ENCODE results near the gene ELMO2. TPM values are rescaled to one million over a fixed set of nuclear protein-coding genes. Genes with fewer than 3 reads are reported as not detected.

The ELMO2 gene
- total RNA-seq, 1 donor from 2014 or later = 60.3 TPM

GRCh38 chr20:46438156-46438750, 31.8 kb upstream of the ELMO2 start:
- Mint-ChIP-seq H3K4me1 (ENCODE audit: low read depth, unreplicated experiment) (no peaks in the 10 kb centered on the region), H3K9me3 (ENCODE audit: unreplicated experiment) (peaks cover 1% of the 10 kb centered on the region), H3K27me3 (ENCODE audit: unreplicated experiment) (peaks cover 2% of the 10 kb centered on the region), H3K27ac (ENCODE audit: unreplicated experiment) (no peak overlapping the region), H3K36me3 (ENCODE audit: unreplicated experiment) (peaks cover 8% of the 10 kb centered on the region), H3K4me3 (ENCODE audit: unreplicated experiment) (no peak overlapping the region)
- TF ChIP-seq, protein P1, sequence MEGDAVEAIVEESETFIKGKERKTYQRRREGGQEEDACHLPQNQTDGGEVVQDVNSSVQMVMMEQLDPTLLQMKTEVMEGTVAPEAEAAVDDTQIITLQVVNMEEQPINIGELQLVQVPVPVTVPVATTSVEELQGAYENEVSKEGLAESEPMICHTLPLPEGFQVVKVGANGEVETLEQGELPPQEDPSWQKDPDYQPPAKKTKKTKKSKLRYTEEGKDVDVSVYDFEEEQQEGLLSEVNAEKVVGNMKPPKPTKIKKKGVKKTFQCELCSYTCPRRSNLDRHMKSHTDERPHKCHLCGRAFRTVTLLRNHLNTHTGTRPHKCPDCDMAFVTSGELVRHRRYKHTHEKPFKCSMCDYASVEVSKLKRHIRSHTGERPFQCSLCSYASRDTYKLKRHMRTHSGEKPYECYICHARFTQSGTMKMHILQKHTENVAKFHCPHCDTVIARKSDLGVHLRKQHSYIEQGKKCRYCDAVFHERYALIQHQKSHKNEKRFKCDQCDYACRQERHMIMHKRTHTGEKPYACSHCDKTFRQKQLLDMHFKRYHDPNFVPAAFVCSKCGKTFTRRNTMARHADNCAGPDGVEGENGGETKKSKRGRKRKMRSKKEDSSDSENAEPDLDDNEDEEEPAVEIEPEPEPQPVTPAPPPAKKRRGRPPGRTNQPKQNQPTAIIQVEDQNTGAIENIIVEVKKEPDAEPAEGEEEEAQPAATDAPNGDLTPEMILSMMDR (IDR thresholded peaks at IDR 0.05; ENCODE audit: partially characterized antibody, unreplicated experiment) = no peak
- DNase-seq = no peak

DNA sequence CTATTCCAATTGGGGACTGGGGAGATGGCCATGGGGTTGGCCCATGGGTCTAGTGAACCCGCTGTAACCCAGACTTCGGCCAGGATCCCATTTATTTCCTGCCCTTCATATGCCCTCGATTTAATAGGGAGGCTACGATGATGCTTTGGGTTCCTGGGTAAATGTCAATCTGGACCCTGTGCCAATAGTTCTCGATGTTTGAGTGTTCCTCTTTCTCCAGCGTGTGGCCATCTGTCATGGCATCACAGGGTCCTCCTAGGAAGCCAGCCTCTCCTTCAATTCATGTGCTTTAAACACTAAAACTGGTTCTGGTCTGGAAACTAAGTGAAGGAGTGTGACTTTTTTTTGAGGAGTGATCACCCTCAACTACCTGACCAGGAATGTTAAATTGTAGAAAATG, 28.7 kb upstream of the ELMO2 start:
- Mint-ChIP-seq H3K4me3 (ENCODE audit: unreplicated experiment) (no peak overlapping the region), H3K27me3 (ENCODE audit: unreplicated experiment) (peaks cover 6% of the 10 kb centered on the region), H3K4me1 (ENCODE audit: low read depth, unreplicated experiment) (peaks cover 3% of the 10 kb centered on the region), H3K36me3 (ENCODE audit: unreplicated experiment) (no peaks in the 10 kb centered on the region), H3K9me3 (ENCODE audit: unreplicated experiment) (peaks cover 1% of the 10 kb centered on the region), H3K27ac (ENCODE audit: unreplicated experiment) (no peak overlapping the region)
- TF ChIP-seq, protein P1 (IDR thresholded peaks at IDR 0.05; ENCODE audit: partially characterized antibody, unreplicated experiment) = no peak
- DNase-seq = no peak

- Mint-ChIP-seq H3K27ac (ENCODE audit: unreplicated experiment) (no peak overlapping the region), H3K4me1 (ENCODE audit: low read depth, unreplicated experiment) (peaks cover 3% of the 10 kb centered on the region)
- TF ChIP-seq, protein P1 (IDR thresholded peaks at IDR 0.05; ENCODE audit: partially characterized antibody, unreplicated experiment) = no peak
These were observed 28.2 kb upstream of the ELMO2 start for GRCh38 chr20:46434597-46434996.

GRCh38 chr20:46433051-46433450, 26.6 kb upstream of the ELMO2 start:
- TF ChIP-seq, protein P1 (IDR thresholded peaks at IDR 0.05; ENCODE audit: partially characterized antibody, unreplicated experiment) = no peak
- H3K36me3 Mint-ChIP-seq (ENCODE audit: unreplicated experiment) = no peaks in the 10 kb centered on the region
- H3K27me3 Mint-ChIP-seq (ENCODE audit: unreplicated experiment) = peaks cover 6% of the 10 kb centered on the region
- no peaks in the 10 kb centered on the region for H3K9me3 Mint-ChIP-seq (ENCODE audit: unreplicated experiment)
- no peak overlapping the region for H3K27ac Mint-ChIP-seq (ENCODE audit: unreplicated experiment)
- H3K4me3 Mint-ChIP-seq (ENCODE audit: unreplicated experiment) = no peak overlapping the region
- no peak for DNase-seq
- H3K4me1 Mint-ChIP-seq (ENCODE audit: low read depth, unreplicated experiment) = peaks cover 3% of the 10 kb centered on the region

More at GRCh38 chr20:46434597-46434996, 28.2 kb upstream of the ELMO2 start:
- Mint-ChIP-seq H3K4me3 (ENCODE audit: unreplicated experiment) (no peak overlapping the region), H3K9me3 (ENCODE audit: unreplicated experiment) (no peaks in the 10 kb centered on the region), H3K36me3 (ENCODE audit: unreplicated experiment) (no peaks in the 10 kb centered on the region), H3K27me3 (ENCODE audit: unreplicated experiment) (peaks cover 6% of the 10 kb centered on the region)
- no peak for DNase-seq

- no peaks in the 10 kb centered on the region for H3K36me3 Mint-ChIP-seq (ENCODE audit: unreplicated experiment)
- TF ChIP-seq, protein P1 (IDR thresholded peaks at IDR 0.05; ENCODE audit: partially characterized antibody, unreplicated experiment) = no peak
- H3K9me3 Mint-ChIP-seq (ENCODE audit: unreplicated experiment) = no peaks in the 10 kb centered on the region
- no peak for DNase-seq
- no peak overlapping the region for H3K4me3 Mint-ChIP-seq (ENCODE audit: unreplicated experiment)
- peaks cover 3% of the 10 kb centered on the region for H3K4me1 Mint-ChIP-seq (ENCODE audit: low read depth, unreplicated experiment)
- H3K27ac Mint-ChIP-seq (ENCODE audit: unreplicated experiment) = no peak overlapping the region
- H3K27me3 Mint-ChIP-seq (ENCODE audit: unreplicated experiment) = peaks cover 6% of the 10 kb centered on the region
These were observed 24.7 kb upstream of the ELMO2 start for GRCh38 chr20:46430921-46431712.

Data from glutamatergic neuron (in vitro differentiated cells).